ENCODE data around the gene ABHD15. TPM values are rescaled to one million over a fixed set of nuclear protein-coding genes. Genes with fewer than 3 reads are reported as not detected.

The ABHD15 gene, protein sequence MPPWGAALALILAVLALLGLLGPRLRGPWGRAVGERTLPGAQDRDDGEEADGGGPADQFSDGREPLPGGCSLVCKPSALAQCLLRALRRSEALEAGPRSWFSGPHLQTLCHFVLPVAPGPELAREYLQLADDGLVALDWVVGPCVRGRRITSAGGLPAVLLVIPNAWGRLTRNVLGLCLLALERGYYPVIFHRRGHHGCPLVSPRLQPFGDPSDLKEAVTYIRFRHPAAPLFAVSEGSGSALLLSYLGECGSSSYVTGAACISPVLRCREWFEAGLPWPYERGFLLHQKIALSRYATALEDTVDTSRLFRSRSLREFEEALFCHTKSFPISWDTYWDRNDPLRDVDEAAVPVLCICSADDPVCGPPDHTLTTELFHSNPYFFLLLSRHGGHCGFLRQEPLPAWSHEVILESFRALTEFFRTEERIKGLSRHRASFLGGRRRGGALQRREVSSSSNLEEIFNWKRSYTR
- total RNA-seq, result 1 to 10 TPM; 8.3 to 10.0 TPM

GRCh38 chr17:29566473-29567303 lies at the start of gene ABHD15:
ABHD15 (minus strand) TSS chr17:29567037; CDS start chr17:29566966, 71 bp downstream.

GRCh38 chr17:29592850-29593551 lies 26.2 kb upstream of the ABHD15 start, which contains the start of gene ANKRD13B:
ANKRD13B (plus strand) TSS chr17:29593132; CDS start chr17:29593622, 490 bp downstream.

GRCh38 chr17:29589524-29590410 lies 22.9 kb upstream of the ABHD15 start, which contains the start of gene GIT1:
GIT1 (minus strand) TSS chr17:29589648; CDS start chr17:29589378, 270 bp downstream.

GRCh38 chr17:29568331-29569244 lies 1.8 kb upstream of the ABHD15 start, which contains the start of gene TP53I13:
TP53I13 (plus strand) TSS chr17:29568701; CDS start chr17:29568759, 58 bp downstream.

Other genes with a start within 250 kb of the ABHD15 start
- 10 to 100 TPM; 43.4 to 44.6 TPM for gene TAOK1, start 176.7 kb downstream of the ABHD15 start, total RNA-seq
- 10 to 100 TPM; 50.6 to 67.6 TPM for gene TP53I13, start 1.7 kb upstream of the ABHD15 start, total RNA-seq
- gene GIT1, start 22.6 kb upstream of the ABHD15 start, total RNA-seq, result 10 to 100 TPM; 44.7 to 61.3 TPM
- 1 to 10 TPM; 4.3 to 5.2 TPM for gene ANKRD13B, start 26.1 kb upstream of the ABHD15 start, total RNA-seq
- 1 to 10 TPM; 1.4 to 1.7 TPM for gene CORO6, start 55.9 kb upstream of the ABHD15 start, total RNA-seq

All from melanocyte of skin (primary cell).